ENCODE results near the gene GAL3ST2.
"Not testable (repeated sequence)": the region's sequence is repeated elsewhere in the genome, so short reads cannot be mapped to it uniquely, and the experiment has no call there.

The GAL3ST2 gene

GRCh38 chr2:241748468-241749256, 28.0 kb upstream of the GAL3ST2 start:
- no peak for DNase-seq

GRCh38 chr2:241750076-241750840, 26.4 kb upstream of the GAL3ST2 start:
- no peak for DNase-seq

DNA sequence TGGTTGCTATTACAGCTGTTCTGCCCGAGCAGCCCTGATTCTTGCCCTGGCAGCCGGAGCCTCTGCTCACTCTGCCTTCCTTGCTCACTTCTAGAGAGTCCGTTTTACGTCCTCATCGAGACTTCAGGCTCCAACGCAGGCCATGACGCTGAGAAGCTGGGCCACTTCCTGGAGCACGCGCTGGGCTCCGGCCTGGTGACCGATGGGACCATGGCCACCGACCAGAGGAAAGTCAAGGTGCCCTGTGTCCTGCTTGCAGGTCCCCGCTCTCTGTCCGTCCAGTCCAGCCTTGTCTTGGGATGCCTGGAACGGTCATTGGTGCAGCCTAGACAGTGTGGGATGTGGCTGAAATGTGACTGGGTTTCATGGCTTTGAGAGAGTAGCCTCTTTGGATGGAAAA, 25.5 kb upstream of the GAL3ST2 start:
- DNase-seq: no peak

- DNase-seq: no peak
Measured at GRCh38 chr2:241751776-241752175, 24.8 kb upstream of the GAL3ST2 start.

DNA sequence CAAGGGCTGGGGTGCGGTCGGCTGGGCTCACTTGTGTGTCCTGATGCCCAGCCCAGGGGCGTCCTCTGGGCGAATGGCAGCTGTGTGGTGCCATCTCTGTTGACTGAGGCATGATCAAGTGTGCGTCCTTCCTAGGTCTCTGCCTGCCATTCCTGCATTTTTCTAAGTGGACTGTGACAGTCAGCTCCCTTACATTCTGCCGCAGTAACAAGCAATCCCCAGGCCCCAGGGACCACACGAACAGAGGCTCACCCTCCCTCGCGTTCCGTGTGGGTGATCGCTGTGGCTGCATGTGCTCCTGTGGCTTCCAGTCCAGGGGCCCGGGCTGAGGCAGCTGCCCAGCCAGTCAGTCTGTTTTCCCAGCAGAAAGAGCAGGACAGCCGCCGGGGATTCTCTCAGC, 24.4 kb upstream of the GAL3ST2 start:
- no peak for DNase-seq

DNA sequence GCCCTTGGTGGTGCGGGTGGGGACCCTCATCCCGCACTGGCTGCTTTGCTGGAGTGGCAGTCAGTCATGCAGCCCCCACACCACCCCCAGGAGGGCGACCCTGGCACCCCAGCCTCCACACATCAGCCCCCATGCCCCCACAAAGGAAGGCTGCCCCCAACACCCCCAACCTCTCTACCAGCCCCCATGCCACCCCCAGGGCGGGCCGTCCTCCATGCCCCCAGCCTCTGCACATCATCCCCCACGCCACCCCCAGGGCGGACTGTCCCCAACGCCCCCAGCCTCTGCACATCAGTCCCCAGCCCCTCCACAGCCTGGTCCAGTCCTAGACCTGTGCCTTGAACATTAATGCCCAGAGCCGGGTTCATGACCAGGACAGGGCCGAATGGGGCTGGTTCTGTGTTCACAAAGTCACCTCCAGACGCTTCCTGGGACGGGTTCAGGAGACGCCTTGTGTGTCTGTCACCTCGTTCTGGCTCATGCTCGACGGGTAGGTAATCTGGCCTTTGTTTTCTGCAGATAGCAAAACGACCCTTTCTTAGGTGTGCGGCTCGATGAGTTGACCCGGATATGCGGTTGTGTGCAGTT, 23.8 kb upstream of the GAL3ST2 start:
- DNase-seq: no peak

- DNase-seq: no peak
Measured at GRCh38 chr2:241753493-241753892, 23.1 kb upstream of the GAL3ST2 start.

GRCh38 chr2:241754042-241754441, 22.6 kb upstream of the GAL3ST2 start:
- DNase-seq: no peak

GRCh38 chr2:241755166-241755565, 21.5 kb upstream of the GAL3ST2 start:
- no peak for DNase-seq

- no peak for DNase-seq
Measured at GRCh38 chr2:241755777-241756176, 20.8 kb upstream of the GAL3ST2 start.

GRCh38 chr2:241759067-241759807, 17.4 kb upstream of the GAL3ST2 start:
- DNase-seq: no peak

DNA sequence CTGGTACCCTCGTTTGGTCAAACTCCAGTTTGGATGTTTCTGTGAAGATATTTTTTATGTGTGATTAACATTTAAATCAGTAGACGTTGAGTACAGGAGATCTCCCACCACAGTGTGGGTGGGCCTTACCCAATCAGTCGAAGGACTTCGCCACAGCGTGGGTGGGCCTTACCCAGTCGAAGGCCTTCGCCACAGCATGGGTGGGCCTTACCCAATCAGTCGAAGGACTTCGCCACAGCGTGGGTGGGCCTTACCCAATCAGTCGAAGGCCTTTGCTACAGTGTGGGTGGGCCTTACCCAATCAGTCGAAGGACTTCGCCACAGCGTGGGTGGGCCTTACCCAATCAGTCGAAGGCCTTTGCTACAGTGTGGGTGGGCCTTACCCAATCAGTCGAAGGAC, 16.7 kb upstream of the GAL3ST2 start:
- not testable (repeated sequence) for DNase-seq

DNA sequence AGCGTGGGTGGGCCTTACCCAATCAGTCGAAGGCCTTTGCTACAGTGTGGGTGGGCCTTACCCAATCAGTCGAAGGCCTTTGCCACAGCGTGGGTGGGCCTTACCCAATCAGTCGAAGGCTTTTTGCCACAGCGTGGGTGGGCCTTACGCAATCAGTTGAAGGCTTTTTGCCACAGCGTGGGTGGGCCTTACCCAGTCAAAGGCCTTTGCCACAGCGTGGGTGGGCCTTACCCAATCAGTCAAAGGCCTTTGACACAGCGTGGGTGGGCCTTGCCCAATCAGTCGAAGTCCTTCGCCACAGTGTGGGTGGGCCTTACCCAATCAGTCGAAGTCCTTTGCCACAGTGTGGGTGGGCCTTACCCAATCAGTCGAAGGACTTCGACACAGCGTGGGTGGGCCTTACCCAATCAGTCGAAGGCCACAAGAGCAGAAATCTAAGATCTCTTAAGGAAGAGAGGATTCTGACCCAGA, 16.3 kb upstream of the GAL3ST2 start:
- DNase-seq: no peak

DNA sequence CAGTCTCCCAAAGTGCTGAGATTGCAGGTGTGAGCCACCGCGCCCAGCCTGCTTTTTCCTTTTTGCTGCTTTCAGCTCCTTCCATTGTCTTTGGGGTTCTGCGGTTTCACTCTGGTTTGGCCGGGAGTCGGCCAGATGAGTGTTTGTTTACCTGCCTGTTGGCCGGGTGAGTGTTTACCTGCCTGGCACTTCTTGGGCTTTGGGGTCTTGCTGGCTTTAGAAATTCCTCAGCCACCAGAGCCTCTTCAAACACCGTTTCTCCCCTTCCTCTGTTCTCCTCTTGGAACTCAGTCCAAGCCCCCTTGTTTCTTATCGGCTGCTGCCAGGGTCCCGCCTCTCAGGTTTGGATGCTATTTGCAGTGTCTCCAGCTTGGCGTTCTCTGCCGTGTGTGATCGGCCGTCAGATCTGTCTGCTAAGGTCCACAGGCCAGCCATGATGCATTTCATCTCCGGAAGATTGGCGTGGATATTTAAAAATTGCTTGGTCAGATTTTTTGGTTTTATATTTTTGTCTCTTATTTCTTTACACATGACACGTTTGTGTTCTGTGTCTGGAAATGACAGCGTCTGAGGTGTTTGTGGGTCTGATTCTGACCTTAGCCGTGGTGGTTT, 14.2 kb upstream of the GAL3ST2 start:
- no peak for DNase-seq

DNA sequence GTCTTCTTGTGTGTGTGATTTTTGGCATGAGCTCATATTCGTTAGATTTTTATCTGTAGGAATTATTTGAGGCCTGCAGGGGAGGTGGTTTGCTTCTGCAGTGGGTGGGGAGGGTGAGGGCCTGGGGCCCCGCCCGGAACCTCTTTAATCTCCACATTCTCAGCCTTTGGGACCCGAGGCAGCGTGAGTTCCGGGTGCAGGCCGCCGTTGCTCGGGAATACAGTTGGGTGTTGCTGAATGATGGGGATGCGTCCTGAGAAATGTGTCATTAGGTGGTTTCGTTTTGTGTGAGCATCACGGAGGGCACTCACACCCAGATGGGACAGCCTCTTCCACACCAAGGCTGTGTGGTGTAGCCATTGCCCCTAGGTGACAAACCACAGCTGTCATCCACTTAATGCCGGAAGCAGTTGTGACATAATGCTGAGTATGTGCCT, 13.7 kb upstream of the GAL3ST2 start:
- no peak for DNase-seq

DNA sequence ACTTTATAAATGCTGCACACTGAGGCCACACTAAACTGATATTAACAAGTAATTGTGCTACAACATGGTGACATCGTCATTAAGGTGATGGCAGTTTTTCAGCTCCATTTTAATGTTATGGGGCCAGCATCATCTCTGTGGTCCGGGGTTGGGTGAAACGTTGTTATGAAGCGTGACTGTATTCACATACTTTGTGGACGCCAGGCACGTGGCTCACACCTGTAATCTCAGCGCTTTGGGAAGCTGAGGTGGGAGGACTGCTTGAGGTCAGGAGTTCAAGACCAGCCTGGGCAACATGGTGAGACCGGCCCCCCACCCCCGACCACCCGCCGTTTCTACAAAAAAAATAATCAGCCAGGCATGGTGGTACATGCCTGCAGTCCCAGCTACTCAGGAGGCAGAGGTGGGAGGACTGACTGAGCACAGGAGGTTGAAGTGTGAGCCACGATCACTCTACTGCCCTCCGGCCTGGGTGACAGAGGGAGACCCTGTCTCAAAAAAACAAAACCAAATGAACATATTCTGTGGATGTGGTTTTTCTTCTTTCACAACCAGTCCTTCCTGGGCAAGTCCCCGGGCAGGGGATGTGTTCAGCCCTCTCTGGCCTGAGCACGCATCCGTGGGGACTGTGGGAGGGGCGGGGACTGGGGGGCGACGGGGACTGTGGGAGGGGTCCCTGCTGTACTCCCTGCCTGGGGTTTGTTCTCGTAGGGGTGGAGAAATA, 12.9 kb upstream of the GAL3ST2 start:
- no peak for DNase-seq

- DNase-seq: no peak
Measured at GRCh38 chr2:241764275-241765241, 12.1 kb upstream of the GAL3ST2 start.

GRCh38 chr2:241767464-241768250, 9.0 kb upstream of the GAL3ST2 start:
- no peak for DNase-seq

DNA sequence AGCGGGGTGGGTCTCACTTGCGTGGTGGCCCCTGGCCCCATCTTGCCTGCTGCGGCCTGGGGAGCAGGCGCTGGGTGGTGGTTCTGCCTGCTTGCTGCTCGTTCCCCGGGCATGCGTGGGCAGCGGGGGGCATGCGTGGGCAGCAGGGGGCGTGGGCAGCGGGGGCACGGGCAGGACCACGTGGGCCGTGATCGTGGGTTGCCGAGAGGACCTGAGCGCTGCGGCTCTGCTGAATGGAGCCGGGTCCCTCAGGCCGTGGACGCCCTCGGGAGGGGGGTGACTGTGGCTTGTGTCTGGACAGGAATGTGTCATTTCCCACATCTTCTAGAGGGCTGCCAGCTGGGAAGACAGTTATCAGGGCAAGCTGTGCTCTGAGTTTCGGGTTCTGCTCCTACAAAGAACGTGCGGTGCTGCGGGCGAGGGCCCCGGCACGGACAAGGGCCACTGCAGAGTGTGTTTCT, 8.3 kb upstream of the GAL3ST2 start:
- DNase-seq: no peak

DNA sequence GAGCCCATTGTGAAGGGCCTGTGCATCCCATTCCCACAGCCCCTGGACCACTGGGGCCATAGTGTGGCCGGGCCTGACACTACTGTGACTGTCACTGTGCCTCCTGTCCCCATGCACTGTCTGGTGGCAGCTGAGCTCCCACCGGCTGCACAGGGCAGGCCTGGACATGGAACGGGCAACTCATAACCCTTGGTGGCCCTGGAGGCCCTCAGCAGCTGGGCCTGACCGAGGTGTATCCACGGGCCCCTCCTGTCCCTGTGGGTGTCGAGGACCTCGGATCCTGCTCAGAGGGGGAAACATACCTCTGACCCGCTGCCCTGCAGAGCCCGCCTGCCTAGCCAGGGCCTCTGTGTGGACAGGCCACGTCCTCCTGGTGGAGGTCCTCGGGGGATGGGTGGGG, 7.8 kb upstream of the GAL3ST2 start:
- DNase-seq: no peak
